HG02623 (cell line): ENCODE results near the gene MPV17L2.
"Not testable (repeated sequence)": the region's sequence is repeated elsewhere in the genome, so short reads cannot be mapped to it uniquely, and the experiment has no call there.

Experiments used
- ATAC-seq: cut with Tn5 transposase; IDR thresholded peaks from one replicate; pipeline ENCODE4 v1.9.1; 2021; ENCODE audit warnings: moderate library complexity; ENCODE audit not compliant: unreplicated experiment

The MPV17L2 gene

DNA sequence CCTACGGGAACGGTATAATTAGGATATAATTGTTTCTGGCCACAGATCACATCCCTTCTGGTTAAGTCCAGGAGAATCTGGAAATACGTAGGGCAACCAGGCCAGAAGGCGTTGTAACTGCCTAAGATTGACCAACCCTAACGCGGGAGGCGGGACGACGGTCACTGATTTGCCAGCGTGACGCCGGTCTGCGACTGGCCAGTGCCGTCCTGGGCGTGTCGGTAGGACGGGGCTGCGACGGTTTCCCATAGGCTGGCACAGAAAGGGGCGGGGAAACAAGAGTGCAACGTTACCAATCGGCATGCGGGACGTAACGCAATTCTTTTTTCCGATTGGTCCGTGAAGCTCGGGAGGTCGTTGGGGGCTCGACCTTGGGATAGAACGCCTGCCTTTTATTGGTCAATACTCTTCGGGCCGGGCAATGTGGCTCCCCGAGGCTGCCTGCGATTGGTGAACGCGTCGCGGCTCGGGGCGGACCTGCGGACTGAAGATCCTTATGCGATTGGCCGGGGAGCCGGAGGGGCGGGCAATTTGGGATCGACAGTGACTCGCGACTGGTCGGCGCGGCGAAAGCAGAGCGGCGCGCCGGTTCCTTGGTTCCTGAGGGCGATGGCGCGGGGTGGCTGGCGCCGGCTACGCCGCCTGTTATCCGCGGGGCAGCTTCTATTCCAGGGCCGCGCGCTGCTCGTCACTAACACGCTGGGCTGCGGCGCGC, at the start of gene MPV17L2:
MPV17L2 (plus strand) TSS at position 546 of the 715 bp plus-strand sequence; CDS start at position 610, 64 bp downstream.
- peak; percentile 80 for ATAC-seq

DNA sequence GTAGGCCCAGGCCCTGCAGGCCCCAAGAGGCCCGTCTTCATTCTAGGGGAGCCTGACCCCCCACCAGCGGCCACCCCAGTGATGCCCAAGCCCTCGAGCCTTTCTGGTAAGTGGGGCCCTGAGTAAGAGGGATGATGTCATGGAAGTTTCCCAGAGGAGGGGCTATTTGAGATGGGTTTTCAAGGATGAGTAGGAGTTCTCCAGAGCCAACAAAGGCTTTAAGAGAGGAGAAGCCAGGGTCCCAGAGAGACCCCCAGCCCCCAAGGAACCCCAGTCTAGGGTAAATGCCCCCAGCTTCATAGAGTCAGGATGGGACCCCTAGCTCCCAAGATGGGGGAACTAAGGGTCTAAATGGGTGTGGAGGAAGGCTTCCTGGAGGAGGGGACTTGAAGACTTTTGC, 49.1 kb upstream of the MPV17L2 start:
- ATAC-seq: no peak

DNA sequence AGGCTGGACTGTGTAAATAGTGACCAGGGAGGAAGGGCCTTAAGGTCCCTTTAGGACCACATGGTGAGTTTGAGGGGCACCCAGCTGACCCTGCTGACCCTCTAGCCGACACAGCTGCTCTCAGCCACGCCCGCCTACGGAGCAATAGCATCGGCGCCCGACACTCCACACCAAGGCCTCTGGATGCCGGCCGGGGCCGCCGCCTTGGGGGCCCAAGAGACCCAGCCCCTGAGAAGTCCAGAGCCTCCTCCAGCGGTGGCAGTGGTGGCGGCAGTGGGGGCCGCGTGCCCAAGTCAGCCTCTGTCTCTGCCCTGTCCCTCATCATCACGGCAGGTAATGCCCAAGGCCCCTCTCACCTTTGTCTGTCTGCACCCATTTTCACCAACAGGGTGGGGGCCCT, 48.7 kb upstream of the MPV17L2 start:
- ATAC-seq: no peak

DNA sequence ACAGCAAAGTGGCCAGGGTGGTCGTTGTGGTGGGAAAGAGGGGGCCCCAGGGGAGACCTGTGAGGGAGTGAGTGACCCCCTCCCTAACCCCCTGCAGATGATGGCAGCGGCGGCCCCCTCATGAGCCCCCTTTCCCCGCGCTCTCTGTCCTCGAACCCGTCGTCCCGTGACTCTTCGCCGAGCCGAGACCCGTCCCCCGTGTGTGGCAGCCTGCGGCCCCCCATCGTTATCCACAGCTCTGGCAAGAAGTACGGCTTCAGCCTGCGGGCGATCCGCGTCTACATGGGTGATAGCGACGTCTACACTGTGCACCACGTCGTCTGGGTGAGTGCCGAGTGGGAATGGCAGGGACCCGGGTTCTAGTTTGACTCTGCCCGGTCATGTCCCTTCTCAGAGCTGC, 48.1 kb upstream of the MPV17L2 start:
- ATAC-seq: no peak

DNA sequence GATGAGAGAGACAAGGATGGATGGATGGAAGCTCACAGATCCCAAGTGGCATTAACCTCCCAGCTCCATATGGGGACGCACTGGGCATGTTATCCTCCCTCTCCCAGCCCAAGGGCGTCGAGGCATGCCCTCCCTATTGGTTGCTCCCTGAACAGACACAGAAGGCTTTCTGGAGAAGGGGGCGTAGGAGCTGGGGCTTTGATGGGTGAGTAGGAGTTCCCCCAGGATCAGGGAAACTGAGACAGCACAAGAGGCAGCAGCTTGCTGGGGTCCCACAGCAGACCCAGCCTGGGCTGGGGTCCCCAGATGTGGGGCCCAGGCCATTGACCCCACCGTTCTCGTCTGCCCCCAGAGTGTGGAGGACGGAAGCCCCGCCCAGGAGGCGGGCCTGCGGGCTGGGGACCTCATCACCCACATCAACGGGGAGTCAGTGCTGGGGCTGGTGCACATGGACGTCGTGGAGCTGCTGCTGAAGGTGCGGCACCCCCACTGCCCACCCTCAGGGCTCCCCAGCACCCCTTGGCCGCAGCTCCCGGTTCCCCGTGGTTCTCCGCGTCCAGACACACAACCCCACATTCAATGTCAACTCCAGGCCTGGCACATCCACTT, 47.5 kb upstream of the MPV17L2 start:
- ATAC-seq: no peak

DNA sequence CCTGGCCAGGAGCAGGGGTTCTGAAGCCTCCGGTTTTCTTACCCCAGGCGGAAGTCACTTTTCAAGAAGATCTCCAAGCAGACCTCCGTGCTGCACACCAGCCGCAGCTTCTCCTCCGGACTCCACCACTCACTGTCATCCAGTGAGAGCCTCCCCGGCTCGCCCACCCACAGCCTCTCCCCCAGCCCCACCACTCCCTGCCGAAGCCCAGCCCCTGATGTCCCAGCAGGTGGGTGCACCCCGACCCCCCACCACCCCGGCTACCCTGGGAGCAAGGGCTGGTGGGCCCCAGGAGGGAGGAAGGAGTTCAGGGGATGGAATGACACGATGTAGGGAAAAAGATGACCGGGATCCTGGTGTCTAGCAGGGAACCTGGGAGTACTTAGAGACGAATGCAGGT, 45.6 kb upstream of the MPV17L2 start:
- ATAC-seq: no peak

DNA sequence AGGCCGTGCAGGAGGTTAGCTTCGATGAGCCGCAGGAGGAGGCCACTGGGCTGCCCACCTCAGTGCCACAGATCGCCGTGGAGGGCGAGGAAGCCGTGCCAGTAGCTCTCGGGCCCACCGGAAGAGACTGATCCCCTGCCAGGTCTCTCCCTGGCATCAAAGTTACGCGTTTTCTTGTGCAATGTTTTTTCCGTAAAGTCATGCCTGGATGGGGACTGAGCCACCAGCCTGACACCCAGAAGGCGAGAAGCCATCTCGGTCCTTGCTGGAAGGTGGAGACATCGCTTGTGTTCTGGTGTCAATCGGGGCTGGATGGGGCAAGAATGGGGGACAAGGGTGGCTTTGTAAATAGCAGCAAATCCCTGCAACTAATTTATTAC, 43.4 kb upstream of the MPV17L2 start:
- no peak for ATAC-seq

DNA sequence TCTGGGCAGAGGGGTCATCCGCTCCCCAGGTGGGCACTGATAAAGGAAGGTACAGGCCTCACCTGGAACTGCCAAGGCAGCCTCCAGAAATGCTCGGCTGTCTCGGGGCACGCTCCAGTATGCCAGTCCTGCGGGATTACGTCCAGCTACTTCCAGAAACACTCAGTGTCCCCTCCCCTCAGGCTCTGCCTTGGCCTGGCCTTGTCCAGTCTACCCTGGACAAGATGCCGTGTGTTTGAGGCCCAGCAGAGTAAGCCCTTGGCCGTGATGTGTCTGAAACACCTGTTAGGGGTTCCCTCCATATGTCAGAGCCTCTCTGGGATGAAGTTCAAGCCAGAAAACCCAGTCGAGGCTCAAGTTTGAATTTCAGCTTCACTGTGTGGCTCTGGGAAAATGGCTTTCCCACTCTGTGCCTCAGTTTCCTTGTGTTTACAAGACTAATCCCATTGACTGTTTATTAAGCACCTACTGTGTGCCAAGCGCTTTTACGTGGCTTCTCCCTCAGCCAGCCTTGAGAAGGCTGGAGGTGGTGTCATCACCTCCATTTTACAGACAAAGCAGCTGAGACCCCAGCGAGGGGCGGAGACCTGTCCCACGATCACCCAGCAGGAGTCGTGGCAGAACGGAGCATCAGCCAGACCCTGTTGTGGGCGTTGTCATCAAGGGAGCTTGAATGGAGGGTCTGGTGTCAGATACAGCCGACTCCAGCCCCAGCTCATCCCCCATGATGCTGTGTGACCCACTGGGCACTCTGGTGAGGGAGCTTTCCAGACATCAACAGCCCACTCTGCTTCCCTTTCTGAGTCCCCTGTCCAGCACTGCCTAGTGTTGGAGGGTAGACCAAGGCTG, 42.0 kb upstream of the MPV17L2 start:
- ATAC-seq: no peak

DNA sequence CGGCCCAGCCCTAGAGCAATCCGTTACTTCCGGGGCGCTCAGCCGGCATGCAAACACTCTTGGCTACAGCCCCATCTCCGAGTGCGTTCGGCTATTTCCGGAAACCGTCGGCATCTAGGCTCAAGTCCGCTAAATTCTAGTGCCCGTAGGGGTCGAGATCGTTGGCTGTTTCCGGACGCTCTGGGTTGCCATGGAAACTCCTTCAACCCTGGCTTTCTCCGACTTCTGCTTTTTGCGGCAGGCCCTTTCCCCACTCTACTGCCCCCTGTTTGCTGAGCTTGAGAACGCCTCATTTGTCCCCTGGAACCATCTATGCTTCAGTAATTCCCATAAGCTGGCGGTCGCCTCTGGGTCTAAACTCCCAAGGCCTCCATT, 40.6 kb upstream of the MPV17L2 start:
- peak; percentile 62 for ATAC-seq

DNA sequence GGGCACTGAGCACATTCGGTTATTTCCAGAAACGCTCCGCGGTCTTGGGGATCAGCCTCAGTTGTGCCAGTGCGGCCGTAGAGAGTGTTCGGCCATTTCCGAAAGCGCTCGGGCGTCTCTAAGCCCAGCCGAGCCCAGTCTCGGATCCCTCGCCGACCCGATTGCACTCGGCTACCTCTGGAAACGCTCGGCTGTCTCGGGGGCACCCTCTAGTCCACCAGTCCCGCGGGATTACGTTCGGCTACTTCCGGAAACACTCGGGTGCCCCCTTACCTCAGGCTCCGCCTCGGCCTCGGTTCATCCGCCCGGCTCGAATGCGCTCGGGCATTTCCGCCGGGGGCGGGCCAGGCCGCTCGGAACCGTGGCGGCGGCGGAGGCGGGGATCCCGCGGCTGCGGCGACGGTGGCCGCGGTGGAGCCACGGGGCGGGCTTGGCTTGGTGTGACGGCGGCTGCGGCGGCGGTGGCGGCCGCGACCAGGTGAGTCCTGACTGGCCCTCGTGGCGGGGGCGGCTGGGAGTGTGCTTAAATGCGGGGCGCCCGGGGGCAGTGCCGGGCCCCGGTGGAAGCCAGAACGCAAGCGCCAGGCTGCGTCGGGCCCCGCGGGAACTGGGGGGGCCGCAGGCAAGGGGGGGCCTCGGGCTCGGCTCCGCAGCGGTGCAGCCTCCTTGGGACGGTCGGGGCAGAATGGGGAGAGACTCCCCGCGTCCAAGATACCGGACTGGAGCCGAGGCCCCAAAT, 40.0 kb upstream of the MPV17L2 start, which contains the start of gene PIK3R2:
PIK3R2 (plus strand) TSS at position 347 of the 739 bp plus-strand sequence. CDS start 2,717 bp downstream, outside the sequence.
- ATAC-seq: peak; percentile 61

DNA sequence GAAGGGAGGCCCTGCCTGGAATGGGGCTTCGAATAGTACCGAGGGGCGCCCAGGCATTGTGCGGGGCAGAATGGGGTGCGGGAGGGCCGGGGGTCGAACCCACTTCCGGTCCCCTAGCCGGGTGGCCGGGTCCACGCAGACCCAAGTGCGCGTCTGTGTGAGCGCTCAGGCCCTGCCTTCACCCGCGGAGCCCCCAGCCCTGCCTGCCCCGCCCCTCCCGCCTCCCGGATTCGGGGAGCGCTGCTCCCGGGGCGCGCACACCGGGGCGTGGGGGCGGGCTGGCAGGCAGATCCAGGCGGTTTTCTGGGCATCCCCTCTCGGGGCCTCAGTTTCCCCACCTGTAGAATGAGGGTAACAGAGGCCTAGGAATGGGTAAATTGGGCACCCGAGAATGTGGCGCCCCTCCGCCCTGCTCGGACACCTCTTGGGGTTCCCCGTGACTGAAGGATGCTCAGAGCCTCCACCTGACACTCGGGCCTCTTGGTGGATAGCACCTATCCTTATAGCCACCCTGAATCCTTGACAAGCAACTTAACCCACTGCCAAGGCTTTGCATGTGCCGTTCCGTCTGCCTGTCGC, 39.4 kb upstream of the MPV17L2 start:
- no peak for ATAC-seq

DNA sequence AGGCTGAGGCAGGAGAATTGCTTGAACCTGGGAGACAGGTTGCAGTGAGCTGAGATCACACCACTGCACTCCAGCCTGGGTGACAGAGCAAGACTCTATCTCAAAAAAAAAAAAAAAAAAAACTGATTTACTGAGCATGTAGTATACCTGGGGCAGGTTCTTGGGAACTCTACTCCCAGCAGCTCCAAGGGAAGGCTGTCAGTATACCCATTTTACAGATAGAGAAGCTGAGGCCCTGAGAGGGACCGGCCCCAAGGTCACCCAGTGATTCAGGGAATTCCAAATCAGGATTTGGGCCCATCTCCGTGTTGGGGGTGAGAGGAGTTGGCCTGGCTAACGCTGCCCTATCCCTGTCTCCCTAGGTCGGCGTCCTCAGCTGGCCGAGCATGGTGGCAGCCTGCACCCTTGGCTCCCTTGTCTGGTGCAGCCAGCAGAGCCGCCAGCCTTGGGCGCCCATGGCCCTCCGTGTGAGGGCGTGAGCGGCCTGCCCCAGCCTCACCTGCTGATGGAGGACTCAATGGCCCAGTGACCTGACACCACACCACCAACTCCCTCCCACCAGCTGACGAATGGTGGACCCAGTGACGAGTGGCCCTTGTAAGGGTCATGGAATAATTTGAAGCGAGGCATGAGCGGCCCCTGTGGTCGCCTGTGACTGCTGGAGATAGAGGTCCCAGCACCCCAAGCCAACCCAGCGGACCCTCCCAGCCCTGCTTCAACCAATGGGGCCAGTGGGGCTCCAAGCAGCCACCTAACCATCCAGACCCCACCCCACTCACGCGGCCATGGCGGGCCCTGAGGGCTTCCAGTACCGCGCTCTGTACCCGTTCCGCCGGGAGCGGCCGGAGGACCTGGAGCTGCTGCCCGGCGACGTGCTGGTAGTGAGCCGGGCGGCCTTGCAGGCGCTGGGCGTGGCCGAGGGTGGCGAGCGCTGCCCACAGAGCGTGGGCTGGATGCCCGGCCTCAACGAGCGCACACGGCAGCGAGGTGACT, 37.6 kb upstream of the MPV17L2 start:
- ATAC-seq: no peak

DNA sequence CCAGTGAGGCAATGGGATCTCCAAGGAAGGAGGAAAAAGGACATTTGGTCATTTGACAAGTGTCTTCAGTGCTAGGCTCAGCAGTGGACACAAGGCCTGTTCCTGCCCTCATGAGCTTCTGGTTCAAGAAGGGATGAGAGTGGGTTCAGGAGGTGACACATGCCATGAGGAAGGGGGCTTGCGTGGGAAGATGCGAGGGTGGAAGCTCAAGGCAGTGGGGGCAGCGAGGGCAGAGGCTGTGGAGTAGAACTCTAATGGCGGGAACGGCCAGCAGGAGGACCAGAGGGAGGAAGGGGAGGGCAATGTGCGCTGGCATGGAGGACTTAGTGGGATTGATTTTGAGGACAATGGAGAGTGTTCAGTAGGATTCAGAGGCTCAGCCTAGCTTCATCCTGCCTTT, 36.8 kb upstream of the MPV17L2 start:
- ATAC-seq: no peak

DNA sequence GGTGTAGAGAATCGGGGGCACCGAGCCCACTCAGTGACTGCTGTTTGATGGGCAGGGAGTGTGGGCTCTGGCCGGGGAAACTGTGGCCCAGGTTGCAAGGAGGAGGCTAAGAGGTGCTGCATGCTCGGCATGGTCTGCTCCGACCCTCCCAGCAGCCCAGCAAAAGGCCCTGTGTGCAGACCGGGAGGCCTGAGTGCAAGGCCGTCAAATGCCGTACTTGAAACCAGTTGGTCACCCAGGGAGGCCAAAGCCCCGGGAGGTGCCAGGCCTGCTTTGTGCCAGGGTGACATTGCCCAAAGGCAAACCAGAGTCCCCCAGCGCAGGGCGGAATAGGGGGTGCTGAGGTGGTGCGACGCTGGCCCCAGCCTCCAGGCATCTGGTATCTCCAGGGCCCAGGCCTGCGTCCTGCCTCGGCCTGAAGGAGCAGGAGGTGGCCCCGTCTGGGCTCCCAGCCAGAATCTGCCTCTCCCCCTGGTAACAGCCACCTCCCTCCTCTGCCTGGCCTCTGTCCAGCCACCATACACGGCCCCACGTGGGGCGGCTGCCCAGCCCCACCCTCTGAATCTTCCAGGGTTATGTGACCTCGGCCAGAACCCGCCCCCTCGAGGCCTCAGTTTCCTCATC, 36.1 kb upstream of the MPV17L2 start:
- ATAC-seq: no peak

DNA sequence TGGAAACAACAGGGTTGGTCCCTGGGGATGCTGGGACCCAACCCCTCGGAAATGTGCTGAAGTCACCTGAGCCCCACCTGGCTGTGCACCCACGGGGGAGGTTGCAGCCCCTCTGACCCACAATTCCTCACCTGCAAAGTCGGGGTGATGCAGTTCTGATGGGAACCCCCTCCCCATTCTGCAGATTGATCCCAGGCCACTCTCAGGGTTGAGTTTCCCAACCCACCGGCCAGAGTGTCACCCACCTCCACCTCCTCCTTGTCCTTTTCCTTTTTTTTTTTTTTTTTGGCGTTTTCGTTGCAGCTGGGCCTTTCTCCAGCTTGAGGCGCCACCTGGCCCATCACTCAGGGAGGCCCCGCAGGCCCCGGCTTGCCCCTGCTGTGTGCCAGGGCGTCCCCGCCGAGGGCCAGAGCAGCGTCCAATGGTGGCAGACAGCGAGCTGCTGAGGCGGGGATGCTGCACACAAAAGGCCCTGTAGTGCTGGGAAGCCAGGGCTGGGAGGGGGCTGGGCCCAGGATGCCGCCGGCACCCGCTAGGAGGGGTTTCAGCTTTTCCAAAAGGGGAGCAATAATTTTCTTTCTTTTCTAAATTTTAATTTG, 35.5 kb upstream of the MPV17L2 start:
- ATAC-seq: no peak

DNA sequence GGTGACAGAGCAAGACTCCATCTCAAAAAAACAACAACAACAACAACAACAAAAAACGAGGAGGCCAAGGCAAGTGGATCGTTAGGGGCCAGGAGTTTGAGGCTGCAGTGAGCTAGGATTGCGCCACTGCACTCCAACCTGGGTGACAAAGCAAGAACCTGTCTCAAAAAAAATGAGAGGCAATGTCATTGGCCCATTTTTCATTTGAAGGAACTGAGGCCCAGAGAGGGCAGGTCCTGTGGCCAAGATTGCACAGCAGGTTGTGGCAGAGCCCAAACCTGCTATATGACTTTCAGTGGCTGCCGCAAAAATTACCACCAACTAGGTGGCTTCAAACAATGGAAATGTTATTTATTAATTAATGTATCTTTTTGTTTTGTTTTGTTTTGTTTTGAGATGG, 34.6 kb upstream of the MPV17L2 start:
- ATAC-seq: no peak

DNA sequence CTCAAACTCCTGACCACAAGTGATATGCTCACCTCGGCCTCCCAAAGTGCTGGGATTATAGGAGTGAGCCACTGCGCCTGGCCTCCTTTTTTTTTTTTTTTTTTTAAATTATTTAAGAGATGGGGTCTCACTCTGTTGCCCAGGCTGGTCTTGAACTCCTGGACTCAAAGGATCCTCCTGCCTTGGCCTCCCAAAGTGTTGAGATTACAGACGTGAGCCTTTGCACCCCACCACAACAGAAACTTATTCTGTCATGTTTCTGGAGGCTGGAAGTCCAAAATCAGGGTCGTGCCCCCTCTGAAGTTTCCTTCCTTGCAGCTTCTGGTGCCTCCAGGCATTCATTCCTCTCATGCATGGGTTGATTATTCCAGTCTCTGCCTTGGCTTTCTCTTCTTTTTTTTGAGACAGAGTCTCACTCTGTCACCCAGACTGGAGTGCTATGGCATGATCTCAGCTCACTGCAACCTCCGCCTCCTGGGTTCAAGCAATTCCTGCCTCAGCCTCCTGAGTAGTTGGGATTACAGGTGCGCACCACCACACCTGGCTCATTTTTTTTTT, 33.9 kb upstream of the MPV17L2 start:
- ATAC-seq: not testable (repeated sequence)

DNA sequence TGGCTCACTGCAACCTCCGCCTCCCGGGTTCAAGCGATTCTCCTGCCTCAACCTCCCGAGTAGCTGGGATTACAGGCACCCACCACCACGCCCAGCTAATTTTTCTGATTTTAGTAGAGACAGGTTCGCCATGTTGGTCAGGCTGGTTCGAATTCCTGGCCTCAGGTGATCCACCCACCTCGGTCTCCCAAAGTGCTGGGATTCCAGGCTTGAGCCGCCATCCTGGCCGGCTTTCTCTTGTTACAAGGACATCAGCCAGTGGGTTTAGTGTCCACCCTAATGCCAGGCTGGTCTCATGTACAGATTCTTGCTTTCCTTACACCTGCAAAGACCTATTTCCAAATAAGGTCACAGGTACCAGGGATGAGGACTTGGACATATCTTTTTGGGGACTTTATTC, 33.2 kb upstream of the MPV17L2 start:
- no peak for ATAC-seq
